ENCODE measurements around the gene LRMDA. TPM values are rescaled to one million over a fixed set of nuclear protein-coding genes. Genes with fewer than 3 reads are reported as not detected.

The LRMDA gene
- total and polyA plus RNA-seq, 2 donors (not counting 3 experiments of a cell fraction or from before 2014, with no cell fraction given): 9.7 to 18.0 TPM

GRCh38 chr10:75974080-75974479 lies 542.7 kb downstream of the LRMDA start:
- Histone ChIP-seq H3K36me3 (ENCODE audit: control insufficient read depth in 2 of 2, extremely low read depth in 1 of 2, insufficient read depth in 2 of 2, low read length in 2 of 2) (no peaks in the 10 kb centered on the region), H2AFZ (ENCODE audit: low read depth, low read length) (no peak overlapping the region), H3K4me1 (ENCODE audit: control insufficient read depth, extremely low read depth, insufficient read depth, low read length) (no peaks in the 10 kb centered on the region), H4K20me1 (replicated peaks; ENCODE audit: control insufficient read depth, extremely low read depth, insufficient read depth, low read length) (no peaks in the 10 kb centered on the region), H3K9me1 (replicated peaks; ENCODE audit: control insufficient read depth, extremely low read depth, insufficient read depth, low read length) (no peaks in the 10 kb centered on the region), H3K4me2 (ENCODE audit: insufficient read depth, low read length) (no peak overlapping the region), H3K9me3 (replicated peaks; ENCODE audit: control insufficient read depth, insufficient read depth, low read length) (no peaks in the 10 kb centered on the region), H3K27me3 (ENCODE audit: control insufficient read depth in 2 of 2, insufficient read depth in 2 of 2, low read length in 2 of 2) (no peaks in the 10 kb centered on the region), H3K79me2 (ENCODE audit: control insufficient read depth, insufficient read depth, low read length) (no peaks in the 10 kb centered on the region), H3K27ac (ENCODE audit: insufficient read depth, low read depth, low read length) (no peak overlapping the region), H3K4me3 (replicated peaks in 1 of 3; ENCODE audit: insufficient read depth in 1 of 3, low read depth in 1 of 3, low read length in 3 of 3) (no peak overlapping the region), H3K9ac (replicated peaks; ENCODE audit: extremely low read depth, insufficient read depth, low read length) (no peak overlapping the region)
- TF ChIP-seq FOS (IDR thresholded peaks at IDR 0.05; ENCODE audit: borderline replicate concordance, insufficient read depth, low read length): no peak
- no peak for TF ChIP-seq GATA2 (IDR thresholded peaks at IDR 0.05; ENCODE audit: insufficient read depth, insufficient read length, low read depth, low read length)
- no peak for TF ChIP-seq CTCF (IDR thresholded peaks at IDR 0.05; ENCODE audit: extremely low read depth in 1 of 2, insufficient read depth in 1 of 2, low read depth in 1 of 2, low read length in 2 of 2)
- no peak for TF ChIP-seq MYC (IDR thresholded peaks at IDR 0.05; ENCODE audit: low read depth, low read length)
- no peak for TF ChIP-seq POLR2A (IDR thresholded peaks at IDR 0.05; ENCODE audit: low read depth, low read length)
- TF ChIP-seq POLR2AphosphoS5 (IDR thresholded peaks at IDR 0.05; ENCODE audit: insufficient read depth, low read depth, low read length): no peak
- TF ChIP-seq EZH2 (IDR thresholded peaks at IDR 0.05; ENCODE audit: borderline replicate concordance, low read depth, low read length, severe bottlenecking): no peak
- ChIA-PET CTCF (no interaction called here), POLR2A (no interaction called here)
- DNase-seq (ENCODE audit: low read depth, low spot score) (no peak), FAIRE-seq (no peak)
- BruUV-seq (replicated peaks): no TSS peak
- dilution Hi-C loops (cut with MboI; ENCODE audit: extremely low pct_ligation_motif_present, low sequenced_read_pairs) (no loop called here), intact Hi-C loops (cut with micrococcal nuclease) (no loop called here)

GRCh38 chr10:75976681-75977080 lies 545.3 kb downstream of the LRMDA start:
- H3K4me1 ChIP-seq (ENCODE audit: control insufficient read depth, extremely low read depth, insufficient read depth, low read length): no peaks in the 10 kb centered on the region
- no peaks in the 10 kb centered on the region for H4K20me1 ChIP-seq (replicated peaks; ENCODE audit: control insufficient read depth, extremely low read depth, insufficient read depth, low read length)
- H3K4me2 ChIP-seq (ENCODE audit: insufficient read depth, low read length): no peak overlapping the region
- no peaks in the 10 kb centered on the region for H3K9me1 ChIP-seq (replicated peaks; ENCODE audit: control insufficient read depth, extremely low read depth, insufficient read depth, low read length)
- ChIA-PET CTCF (no interaction called here), POLR2A (no interaction called here)
- no peak overlapping the region for H2AFZ ChIP-seq (ENCODE audit: low read depth, low read length)
- dilution Hi-C loops (cut with MboI; ENCODE audit: extremely low pct_ligation_motif_present, low sequenced_read_pairs) (no loop called here), intact Hi-C loops (cut with micrococcal nuclease) (no loop called here)
- no peaks in the 10 kb centered on the region for H3K27me3 ChIP-seq (ENCODE audit: control insufficient read depth in 2 of 2, insufficient read depth in 2 of 2, low read length in 2 of 2)
- no peak overlapping the region for H3K4me3 ChIP-seq (replicated peaks in 1 of 3; ENCODE audit: insufficient read depth in 1 of 3, low read depth in 1 of 3, low read length in 3 of 3)
- BruUV-seq (replicated peaks): no TSS peak
- no peaks in the 10 kb centered on the region for H3K36me3 ChIP-seq (ENCODE audit: control insufficient read depth in 2 of 2, extremely low read depth in 1 of 2, insufficient read depth in 2 of 2, low read length in 2 of 2)
- DNase-seq (ENCODE audit: low read depth, low spot score): no peak
- TF ChIP-seq FOS (IDR thresholded peaks at IDR 0.05; ENCODE audit: borderline replicate concordance, insufficient read depth, low read length): no peak
- no peak overlapping the region for H3K27ac ChIP-seq (ENCODE audit: insufficient read depth, low read depth, low read length)
- FAIRE-seq: no peak
- no peak overlapping the region for H3K9ac ChIP-seq (replicated peaks; ENCODE audit: extremely low read depth, insufficient read depth, low read length)
- H3K9me3 ChIP-seq (replicated peaks; ENCODE audit: control insufficient read depth, insufficient read depth, low read length): no peaks in the 10 kb centered on the region
- H3K79me2 ChIP-seq (ENCODE audit: control insufficient read depth, insufficient read depth, low read length): no peaks in the 10 kb centered on the region
